Activated CD4-positive, alpha-beta T cell treated with anti-CD3 and anti-CD28 coated beads, Interleukin-2, amount 50 U/mL, for 16 hours (primary cell): ENCODE measurements around the gene CREB3L1.
"Not testable (repeated sequence)": the region's sequence is repeated elsewhere in the genome, so short reads cannot be mapped to it uniquely, and the experiment has no call there.

Experiments
- DNase-seq: peaks from one replicate; pipeline ENCODE4 v3.0.0-alpha.2; 2020

Gene CREB3L1

DNA sequence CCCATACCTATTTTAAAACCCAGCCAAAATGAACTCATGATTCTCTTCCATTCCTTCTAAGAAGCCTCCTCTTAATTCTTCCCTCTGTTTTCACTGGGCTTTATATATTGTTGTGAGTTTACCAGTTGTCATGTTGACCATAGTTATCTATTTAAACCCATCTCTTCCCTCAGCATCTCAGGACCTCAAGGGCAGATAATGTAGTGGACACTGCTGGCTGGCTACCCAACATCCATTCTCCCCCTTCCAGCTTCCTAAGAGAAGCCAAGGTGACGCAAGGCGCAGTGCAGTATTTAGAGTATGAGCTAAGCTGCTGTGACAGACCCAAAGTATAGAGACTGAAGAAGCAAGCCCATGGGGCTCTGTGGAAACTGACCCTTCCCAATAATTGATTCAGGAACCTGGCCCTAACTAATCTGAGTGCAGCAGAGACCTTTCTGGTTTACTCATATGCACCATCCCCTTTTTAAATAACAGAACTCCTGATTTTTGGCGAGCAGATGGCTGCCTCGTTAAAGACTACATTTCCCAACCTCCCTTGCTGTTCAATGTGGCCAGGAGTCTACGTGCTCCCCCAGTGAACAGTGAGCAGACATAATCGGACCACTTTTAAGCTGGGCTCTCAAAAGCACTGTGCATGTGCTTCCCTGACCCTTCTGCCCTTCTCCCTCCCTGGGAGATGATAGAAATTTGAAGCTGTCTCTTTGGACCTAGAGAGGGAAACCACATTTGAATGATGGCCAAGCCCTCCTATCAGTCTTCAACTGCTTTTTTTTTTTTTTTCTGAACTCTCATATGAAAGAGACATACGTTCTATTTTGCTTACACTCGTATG lies 28.1 kb upstream of the CREB3L1 start:
- no peak for DNase-seq

DNA sequence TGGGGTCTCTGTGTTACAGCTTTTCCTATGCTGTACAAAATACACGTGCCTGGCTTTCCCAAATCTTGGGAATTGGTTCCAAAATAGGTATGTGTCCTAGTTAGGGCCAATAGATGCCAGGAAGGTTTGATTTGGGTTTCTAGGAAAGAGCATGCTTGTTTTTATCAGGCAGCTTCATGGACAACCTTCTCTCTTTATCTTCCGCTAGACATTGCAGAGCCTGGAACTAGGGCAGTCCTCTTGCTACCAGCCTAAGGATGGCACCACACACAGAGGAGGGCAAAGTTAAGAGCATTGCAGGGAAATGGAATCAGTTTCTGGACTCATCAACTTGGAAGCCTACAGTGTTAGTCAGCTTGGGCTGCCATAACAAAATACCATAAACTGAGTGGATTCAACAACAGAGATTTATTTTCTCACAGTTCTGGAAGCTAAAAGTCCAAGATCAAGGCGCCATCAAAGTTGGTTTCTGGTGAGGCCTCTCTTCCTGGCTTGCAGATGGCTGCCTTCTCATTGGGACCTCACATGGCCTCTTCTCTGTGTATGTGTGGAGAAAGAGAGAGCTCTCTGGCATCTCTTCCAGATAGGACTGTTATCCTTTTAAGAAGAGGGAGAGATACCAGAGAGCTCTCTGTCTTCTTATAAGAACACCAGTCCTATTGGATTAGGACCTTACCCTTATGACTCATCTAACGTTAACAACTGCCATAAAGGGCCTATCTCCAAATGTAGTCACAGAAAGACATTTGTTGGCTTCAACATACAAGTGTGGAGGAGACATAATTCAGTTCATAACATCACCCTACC lies 27.3 kb upstream of the CREB3L1 start:
- no peak for DNase-seq

DNA sequence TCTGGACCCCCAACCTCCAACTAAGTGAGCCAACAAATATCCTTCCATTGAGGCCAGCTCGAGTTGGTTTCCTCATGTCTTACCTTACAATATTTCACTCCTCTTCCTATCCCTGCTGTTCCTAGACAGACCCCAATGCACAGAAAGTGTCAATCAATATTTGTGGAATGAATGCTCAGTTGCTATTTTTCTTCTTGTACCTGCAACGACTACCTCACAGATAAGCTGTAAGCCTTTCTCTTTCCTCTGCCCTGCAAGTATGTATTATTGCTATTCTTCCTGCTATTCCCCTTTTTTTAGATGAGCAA lies 26.8 kb upstream of the CREB3L1 start:
- no peak for DNase-seq

DNA sequence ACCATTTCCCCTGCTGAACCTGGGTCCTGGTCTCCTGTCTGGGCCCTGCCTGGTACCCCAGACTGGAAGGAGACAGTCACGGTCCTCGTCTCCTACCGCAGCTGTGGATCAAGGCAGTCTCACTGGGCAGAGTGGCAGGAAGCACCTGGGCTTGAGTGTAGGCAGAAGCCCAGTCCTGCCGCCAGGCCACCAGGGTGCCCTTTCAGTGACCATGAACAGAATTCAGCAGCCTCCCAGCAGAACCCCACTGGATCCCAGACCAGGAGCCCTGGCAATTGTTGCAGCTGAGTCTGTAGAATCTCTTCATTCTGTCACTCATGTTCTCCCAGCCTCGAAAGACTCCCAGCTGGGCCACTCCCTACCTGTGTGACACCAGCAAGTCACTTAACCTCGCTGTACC lies 25.5 kb upstream of the CREB3L1 start:
- no peak for DNase-seq

DNA sequence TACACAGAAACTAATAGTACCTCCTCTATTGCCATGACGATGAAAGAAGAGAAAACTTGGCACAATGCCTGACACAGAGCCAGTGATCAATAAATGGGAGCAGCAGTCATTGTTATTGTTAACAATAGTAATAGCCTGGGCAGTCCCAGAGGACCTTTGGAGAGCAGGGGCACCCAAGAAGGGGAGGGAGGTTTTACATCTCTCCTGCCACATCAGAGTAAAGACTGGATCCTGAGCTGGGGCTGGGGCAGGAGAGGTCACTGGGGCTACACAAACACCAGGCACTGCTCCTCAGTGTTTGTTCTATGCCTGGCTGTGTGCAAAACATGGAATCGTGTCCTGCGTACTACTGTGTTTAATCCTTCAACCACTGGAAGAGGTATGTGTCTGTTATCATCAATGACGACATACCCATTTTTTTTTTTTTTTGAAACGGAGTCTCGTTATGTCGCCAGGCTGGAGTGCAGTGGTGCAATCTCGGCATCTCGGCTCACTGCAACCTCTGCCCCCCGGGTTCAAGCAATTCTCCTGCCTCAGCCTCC lies 25.0 kb upstream of the CREB3L1 start:
- DNase-seq = no peak

DNA sequence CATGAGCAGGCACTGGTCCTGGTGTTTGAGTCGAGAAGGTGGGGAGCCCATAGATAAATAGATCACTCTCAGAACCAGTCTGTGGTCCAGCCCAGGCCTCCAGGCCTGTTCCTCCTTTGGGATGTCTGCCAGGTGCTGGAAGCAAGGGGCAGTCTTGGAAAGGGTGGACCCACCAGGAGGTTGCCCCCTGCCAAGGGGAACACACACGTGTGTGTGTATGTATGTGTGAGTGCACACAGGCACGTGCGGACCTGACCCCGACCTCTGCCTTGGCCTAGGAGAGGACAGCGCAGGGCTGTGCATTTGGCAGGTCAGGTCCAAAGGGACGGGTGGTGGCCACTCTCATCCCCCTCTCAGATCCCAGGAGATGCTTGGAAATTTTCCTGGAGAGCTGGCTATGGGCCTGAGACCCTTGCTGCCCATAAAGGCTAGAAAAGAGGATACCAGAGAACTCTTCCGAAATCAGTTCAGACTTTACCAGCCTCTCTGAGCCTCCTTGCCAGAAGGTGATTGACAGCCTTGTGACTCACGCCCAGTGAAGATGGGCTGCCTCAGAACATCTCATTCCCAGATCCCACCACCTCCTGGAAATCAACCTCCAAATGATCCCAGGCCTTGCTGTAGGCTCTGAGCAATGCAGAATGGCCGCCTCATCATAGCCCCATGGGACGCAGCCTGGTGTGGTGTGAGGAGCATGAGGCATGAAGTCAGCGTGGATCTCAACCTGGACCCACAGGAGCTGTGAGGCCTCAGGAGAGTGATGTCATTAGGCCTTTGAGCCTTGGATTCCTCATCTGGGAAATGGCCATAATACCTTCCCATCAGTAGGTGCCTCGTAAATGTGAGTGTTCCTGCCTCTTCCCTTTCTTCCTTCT lies 24.0 kb upstream of the CREB3L1 start:
- DNase-seq = no peak

DNA sequence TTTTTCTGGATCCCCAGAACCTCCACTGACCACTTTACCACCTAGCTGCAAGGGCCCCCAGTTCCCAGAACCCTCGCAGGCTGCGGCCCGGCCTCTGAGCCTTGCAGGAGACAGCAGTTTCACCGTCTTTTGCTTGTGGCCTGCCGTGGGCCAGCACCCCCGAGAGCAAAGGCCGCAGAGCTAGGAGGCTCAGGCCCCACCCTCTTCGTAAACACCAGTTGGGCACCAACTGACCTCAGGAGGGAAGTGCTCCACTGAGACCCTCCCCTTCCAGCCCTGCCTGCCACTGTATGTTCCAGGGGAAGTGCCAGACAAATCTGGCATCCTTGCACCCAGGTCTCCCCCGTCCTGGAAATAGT lies 23.4 kb upstream of the CREB3L1 start:
- no peak for DNase-seq

DNA sequence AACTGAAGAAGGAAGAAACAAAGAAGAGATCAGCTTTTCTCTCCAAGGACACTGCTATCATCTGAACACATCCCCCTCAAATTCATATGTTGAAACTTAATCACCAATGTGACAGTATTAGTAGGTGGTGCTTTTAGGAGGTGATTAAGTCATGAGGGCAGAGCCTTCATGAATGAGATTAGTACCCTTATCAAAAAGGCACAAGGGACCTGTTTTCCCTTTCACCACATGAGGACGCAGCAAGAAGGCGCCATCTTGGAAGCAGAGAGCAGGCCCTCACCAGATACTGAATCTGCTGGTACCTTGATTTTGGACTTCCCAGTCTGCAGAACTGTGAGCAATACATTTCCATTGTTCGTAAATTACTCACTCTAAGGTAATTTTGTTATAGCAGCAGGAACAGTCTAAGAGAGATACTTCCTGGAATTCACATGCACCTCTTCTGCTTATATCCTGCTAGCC lies 20.9 kb upstream of the CREB3L1 start:
- DNase-seq = no peak

DNA sequence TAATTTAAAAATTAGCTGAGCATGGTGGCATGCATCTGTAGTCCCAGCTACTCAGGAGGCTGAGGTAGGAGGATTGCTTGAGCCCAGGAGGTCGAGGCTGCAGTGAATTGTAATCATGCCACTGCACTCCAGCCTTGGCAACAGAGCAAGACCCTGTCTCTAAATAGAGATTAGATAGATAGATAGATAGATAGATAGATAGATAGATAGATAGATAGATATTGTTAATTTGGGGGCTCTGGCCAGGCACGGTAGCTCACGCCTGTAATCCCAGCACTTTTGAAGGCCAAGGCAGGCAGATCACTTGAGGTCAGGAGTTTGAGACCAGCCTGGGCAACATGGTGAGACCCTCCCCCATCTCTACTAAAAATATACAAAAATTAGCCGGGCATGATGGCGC lies 18.1 kb upstream of the CREB3L1 start:
- DNase-seq = not testable (repeated sequence)

DNA sequence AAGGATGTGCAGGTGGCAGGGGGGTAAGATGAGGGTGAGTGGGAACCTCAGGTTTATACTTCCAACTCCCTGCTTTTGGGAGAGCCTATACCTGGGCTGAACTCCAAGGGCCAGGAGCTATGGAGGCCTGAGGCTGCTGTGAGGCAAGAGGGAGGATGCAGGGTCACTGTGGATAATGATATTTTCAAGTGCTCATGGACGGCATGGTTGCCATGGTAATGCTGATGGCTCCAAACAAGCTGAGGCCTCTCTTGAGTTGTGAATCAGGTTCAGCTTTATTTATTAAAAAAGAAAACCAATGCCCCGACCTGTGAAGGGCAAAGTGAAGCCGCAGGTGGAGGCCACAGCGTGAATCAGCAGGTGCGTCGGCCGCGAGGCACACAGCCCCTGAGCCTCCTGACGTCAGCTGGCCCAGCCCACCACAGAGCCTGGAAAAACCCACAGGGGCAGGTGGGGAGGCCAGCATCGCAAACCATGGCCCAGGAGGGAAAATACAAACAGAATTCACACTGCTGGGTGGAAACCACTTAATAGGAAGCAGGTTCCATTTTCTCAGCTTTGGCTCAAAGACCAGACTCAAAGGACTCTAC lies 17.4 kb upstream of the CREB3L1 start:
- DNase-seq = no peak

DNA sequence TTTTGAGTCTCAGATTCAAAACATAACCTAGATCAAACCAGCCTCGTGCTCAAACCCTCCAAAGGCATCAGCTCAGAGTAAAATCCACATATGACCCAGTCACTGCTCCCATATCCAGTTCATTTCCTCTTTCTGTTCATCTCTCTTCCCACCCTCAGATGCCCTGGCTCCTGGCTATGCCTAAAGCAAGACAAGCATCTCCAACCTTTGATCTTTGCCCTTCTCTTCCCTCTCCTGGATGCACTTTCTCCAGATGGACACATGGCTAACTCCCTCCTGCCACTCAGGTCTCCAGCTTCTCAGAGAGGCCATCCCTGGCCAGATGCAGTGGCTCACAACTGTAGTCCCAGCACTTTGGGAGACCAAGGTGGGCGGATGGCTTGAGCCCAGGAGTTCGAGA lies 14.3 kb upstream of the CREB3L1 start:
- DNase-seq = no peak

DNA sequence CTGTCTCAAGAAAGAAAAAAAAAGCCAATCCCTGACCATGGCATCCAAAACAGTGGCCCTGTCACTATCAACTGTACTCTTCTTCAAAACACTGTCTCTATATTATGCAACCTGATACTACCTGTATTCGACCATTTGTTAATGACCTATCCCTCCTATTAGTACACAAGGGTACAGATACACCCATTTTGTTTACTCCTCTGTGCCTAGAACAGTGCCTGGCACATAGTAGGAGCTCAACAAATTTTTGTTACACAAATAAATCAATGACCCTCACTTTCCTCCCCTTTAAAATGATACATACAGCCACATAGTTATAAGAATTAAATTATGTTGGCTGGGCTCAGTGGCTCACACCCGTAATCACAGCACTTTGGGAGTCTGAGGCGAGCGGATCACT lies 13.4 kb upstream of the CREB3L1 start:
- DNase-seq = no peak

DNA sequence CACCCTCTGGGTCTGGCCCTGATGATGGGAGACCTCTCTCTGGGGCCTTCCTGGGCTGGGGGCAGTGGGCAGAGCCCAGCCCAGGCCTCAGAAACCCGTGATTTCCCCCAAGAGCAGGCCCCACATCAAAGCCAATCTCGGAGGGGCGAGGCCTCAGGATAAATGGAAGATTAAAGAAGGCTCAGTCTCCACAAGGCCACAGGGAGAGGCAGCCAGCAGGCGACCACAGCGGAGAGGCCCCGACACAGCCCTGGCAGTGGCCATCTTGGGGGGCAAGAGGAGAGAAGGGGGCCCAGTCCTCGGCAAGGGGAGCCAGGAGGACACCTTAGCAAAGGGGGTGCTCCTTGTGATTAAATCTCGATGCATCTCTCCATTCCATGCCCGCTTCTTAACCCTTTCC lies 12.5 kb upstream of the CREB3L1 start:
- no peak for DNase-seq

DNA sequence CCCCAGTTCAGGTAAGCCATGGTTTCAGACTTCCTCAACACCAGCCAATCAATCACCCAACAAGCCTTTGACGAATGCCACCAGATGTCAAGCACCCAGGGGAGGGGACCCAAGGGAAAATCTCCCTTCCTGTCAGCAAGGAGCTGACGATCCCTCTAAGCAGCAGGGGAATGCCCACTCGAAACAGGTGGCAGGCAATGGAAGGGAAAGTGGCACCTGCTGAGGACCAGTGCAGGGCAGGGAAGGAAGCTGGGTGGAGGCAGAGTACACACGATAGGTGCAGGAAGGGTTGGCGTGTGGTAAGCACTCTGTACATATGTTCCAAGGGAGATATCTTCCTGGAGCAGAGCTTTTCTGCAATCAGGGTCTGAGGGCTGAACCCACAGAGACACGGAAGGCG lies 11.7 kb upstream of the CREB3L1 start:
- DNase-seq = no peak

DNA sequence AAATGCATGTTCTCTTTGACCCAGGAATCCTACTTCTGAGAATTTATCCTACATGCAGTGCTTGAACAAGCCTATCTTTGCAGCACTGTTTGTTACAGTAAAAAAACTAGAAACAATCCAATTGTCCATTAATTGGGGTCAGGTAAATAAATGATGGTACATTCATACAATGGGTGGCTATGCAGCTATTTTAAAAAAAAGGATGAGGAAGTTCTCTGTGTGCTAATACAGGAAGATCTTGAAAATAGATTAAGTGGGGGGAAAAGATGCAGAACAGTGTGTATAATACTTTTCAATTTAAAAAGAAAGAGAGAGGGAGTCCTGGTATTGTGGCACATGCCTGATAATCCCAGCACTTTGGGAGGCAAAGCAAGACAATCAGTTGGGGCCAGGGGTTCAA lies 9.5 kb upstream of the CREB3L1 start:
- DNase-seq = no peak

DNA sequence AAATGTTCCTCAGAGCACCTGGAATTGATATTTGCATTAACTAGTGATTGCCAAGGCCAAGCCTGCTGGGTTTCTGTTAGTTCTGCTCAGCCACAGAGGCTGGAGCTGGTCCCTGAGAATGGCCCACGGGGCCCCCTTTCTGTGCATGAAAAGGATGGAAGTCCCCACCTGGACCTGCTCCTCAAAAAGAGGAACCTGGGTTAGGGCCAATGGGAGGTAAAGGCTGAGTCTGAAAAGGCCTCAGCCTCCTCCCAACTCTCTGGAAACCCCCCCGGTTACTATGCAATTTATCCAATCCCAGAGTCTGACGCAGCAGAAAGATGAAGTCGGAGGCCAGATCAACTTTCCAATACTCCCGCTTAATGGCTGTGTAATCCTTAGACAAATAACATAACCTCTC lies 6.8 kb upstream of the CREB3L1 start:
- no peak for DNase-seq

DNA sequence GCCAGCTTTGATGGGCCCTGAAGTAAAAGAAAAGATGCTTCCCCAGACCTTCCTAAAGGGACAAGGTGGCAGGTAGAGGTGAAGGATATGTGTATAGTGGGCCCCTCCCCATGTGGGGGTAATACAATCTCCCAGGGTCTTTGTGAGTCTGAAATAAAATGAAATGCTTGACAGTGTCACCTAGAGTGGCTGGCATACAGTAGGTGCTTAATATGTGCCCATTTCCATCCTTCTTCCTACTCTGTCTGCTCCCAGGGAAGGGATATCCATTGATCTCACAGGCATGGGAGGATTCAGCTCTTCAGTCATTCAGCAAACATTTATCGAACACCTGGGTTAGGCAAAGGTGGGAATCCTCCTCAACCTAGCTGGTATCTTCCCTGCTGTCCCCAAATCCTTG lies 6.1 kb upstream of the CREB3L1 start:
- no peak for DNase-seq

DNA sequence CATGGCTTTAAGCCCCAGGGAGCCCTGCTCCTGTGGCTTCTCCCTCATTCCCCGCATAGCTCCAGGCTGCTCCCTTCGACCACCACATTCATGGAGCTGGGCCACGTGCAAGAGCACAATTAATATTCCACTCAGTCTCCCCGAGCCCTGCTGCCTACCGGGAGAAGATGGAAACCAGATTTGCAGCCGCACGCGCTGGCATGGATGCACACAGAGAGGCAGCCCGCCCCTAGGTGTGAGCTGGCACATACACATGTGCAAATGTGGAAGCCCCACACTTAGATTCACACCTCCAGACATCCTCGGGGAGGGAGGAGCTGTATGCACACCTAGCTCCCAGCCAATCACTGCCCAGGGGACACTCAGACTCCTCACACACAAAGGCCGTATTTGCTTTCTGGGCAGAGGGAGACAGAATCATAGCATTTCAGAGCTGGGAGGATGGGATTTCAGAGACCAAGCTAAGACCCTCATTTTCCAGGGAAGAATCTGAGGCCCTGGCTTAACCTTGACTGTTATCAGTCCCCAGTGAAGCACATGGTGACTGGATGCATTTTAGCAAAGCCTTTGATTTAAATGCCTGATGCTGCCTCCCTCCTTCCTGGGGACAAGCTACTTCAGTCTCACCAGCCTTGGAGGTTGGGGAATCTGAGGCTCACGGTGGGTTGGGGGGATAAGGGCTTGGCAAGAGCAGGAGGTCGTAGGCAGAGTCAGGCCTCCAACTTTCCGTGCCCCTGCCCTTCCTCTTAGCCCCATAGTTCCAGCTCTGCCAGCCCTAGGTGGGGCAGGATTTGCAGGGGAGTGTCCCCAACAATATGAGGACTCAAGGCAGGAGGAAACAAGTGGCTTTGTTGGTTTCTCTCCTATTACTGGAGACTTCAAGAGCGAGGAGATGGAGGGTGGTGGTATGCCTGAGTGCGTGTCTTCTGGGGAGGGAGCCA lies 5.3 kb upstream of the CREB3L1 start:
- no peak for DNase-seq

DNA sequence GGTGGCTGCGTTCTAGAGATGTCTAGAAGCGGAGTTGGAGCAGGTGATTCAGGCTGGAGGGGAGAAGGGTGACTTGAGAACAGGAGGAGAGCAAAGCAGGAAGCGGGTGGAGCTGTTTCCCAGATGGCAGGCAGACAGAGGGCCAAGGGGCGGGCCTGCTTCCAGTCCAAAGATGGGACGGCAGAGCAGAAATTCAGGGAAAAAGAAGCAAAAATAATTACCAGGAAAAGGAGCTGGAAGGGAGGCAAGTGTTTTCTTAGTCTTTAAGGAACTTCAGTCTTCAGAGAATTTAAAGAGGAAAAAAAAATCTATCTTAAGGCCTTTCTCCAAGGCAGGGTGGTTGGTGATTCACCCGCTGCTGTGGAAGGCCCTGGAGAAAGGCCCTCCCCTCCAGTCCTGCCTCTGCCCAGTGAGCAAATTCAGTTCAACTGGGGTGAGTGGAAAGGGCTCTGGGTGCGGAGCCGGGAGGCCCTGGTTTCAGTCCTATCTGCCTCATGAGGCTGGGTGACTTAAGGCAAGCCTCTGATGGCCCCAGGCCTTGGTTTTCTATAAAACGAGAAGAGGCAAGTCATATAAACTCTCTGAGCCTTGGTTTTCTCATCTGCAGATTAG lies 4.5 kb upstream of the CREB3L1 start:
- DNase-seq = no peak

DNA sequence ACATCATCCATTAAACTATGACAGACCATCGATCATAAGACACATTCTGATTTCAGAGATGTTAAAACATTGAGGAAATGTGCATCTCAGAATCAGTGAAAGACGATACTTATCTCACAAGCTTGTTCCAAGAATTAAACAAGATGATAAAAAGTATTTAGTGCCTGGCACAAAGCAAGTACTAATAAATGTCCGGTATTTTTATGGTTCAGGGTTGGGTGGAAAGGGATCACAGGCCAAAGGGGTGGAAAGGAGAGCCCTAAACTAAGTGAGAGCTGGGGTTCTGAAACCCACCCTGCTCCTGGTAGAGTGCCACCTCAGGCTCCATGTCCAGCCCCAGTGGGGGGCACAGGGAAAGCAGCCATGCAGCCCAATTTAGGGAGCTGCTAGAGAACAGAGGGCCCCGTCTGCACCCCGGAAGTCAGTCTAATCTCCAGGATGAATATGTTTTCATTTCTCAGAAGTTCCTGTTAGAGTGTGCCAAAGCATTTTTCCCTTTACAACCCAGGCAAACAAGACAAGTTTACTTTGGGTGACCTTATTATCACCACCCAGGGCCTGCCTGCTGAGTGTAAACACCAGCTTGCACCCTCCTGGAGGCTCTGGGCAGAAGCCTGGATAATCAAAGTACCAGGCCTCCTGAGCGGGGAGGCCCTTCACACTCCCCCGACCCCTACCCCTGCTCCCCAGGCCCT lies 3.8 kb upstream of the CREB3L1 start:
- DNase-seq = no peak
